ENCODE results near the gene PCGF3.

DNA sequence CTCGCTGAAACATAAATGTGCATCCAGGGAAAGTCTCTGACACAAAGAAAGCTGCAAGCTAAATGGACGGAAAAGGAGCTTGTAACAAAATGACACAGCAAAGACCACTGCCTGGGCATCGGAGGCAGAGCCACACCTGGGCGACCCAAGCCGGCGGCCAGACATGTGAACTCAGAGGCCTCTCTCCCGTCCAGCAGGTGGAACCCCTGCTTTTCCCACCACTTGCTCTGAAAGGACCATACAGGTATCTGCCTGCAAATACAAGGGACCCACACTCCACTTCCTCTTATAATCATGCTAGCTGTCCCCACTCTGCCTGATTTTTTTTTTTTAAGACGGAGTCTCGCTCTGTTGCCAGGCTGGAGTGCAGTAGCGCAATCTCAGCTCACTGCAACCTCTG lies 108.3 kb downstream of the PCGF3 start:
- TF ChIP-seq CTCF (conservative IDR thresholded peaks at IDR 0.05; ENCODE audit: low read length) (no peak), EZH2phosphoT487 (IDR thresholded peaks at IDR 0.05; ENCODE audit: borderline replicate concordance) (no peak)

All from Loucy (cell line).